K562 (cell line): Measurements from ENCODE around the gene CXCL16. TPM values are rescaled to one million over a fixed set of nuclear protein-coding genes. Genes with fewer than 3 reads are reported as not detected.

Experiments used
- ARNT ChIP-seq, 2 experiments: fragments of 450-650 bp; IDR thresholded peaks; 2 replicates each; pipeline ENCODE4 v1.6.1; 2016; ENCODE audit warnings: mild to moderate bottlenecking in 1 of 2
- CCAR2 ChIP-seq: fragments of 200-400 bp; formaldehyde crosslinking; IDR thresholded peaks from 2 replicates; pipeline ENCODE4 v1.6.1; 2017; ENCODE audit warnings: mild to moderate bottlenecking, low read depth, low read length
- HDAC1 ChIP-seq, 2 experiments: fragments of 450-650 bp; IDR thresholded peaks; 2 replicates each; pipeline ENCODE4 v1.6.1; 2016 to 2017; ENCODE audit warnings: inconsistent platforms in 1 of 2, mild to moderate bottlenecking in 1 of 2, moderate library complexity in 1 of 2
- HDAC3 ChIP-seq: fragments of 450-650 bp; IDR thresholded peaks from 2 replicates; pipeline ENCODE4 v1.6.1; 2018; ENCODE audit warnings: borderline replicate concordance, mild to moderate bottlenecking, moderate library complexity; ENCODE audit not compliant: partially characterized antibody
- HNRNPL ChIP-seq: fragments of 200-400 bp; formaldehyde crosslinking; IDR thresholded peaks from 2 replicates; pipeline ENCODE4 v1.6.1; 2017; ENCODE audit warnings: low read depth, mild to moderate bottlenecking, low read length
- L3MBTL2 ChIP-seq: fragments of 450-650 bp; IDR thresholded peaks from 2 replicates; pipeline ENCODE4 v1.6.1; 2016; ENCODE audit warnings: mild to moderate bottlenecking, moderate library complexity
- NEUROD1 ChIP-seq: fragments of 150-350 bp; IDR thresholded peaks from 2 replicates; pipeline ENCODE4 v1.6.1; 2014; ENCODE audit warnings: borderline replicate concordance, low read length, low read depth; ENCODE audit not compliant: partially characterized antibody
- polyA plus RNA-seq, 8 experiments: library from polyadenylated mRNA; depleted of rRNA in 4 of 8; stranded (reverse) in 5 of 8; unstranded in 3 of 8; fragments of >200 nt; fragmentation: Nextera tagmentation in 2 of 8; fragmentation: Illumina TruSeq in 1 of 8; extraction: Ambion mirVana in 2 of 8; extraction: Trizol in 1 of 8; gene quantifications; 2 replicates each; pipeline versions ENCODE4 v1.2.1 to v1.2.3, GENCODE V29; 2011 to 2014; ENCODE audit warnings: inconsistent platforms in 1 of 8, missing spikeins in 1 of 8
- total RNA-seq, 7 experiments: library from RNA; depleted of rRNA in 6 of 7; stranded (reverse); fragments of >200 nt in 6 of 7; fragmentation: Illumina TruSeq in 2 of 7; extraction: Trizol in 2 of 7; gene quantifications; 2 replicates each; pipeline versions ENCODE4 v1.2.1 to v1.2.3, GENCODE V29; 2011 to 2021; ENCODE audit warnings: low replicate concordance in 1 of 7
- TF ChIP-seq, protein P1 (sequence below), 2 experiments: fragments of 450-650 bp; formaldehyde crosslinking in 1 of 2; IDR thresholded peaks; 2 replicates each; pipeline versions ENCODE4 v1.4.0 to v1.6.1; 2014 to 2020; ENCODE audit warnings: mild to moderate bottlenecking in 2 of 2, borderline replicate concordance in 1 of 2, low read depth in 1 of 2
- TF ChIP-seq, protein P2 (sequence below): fragments of 450-650 bp; IDR thresholded peaks from 2 replicates; pipeline ENCODE4 v1.6.1; 2016; ENCODE audit warnings: borderline replicate concordance
- TF ChIP-seq, protein P3 (sequence below): sonication (generic); formaldehyde crosslinking; IDR thresholded peaks from 2 replicates; pipeline ENCODE4 v1.8.1; 2023; ENCODE audit warnings: mild to moderate bottlenecking, missing genetic modification reagents
- TF ChIP-seq, protein P4 (sequence below): sonication (generic); formaldehyde crosslinking; IDR thresholded peaks from 2 replicates; pipeline ENCODE4 v1.9.0; 2022; ENCODE audit warnings: mild to moderate bottlenecking, missing genetic modification reagents

Gene CXCL16
- total and polyA plus RNA-seq, 9 of the 15 experiments (the other 6 are each of a cell fraction or from before 2014, with no cell fraction given), result 0.05 to 0.68 (median 0.22) TPM; not detected in 2

DNA sequence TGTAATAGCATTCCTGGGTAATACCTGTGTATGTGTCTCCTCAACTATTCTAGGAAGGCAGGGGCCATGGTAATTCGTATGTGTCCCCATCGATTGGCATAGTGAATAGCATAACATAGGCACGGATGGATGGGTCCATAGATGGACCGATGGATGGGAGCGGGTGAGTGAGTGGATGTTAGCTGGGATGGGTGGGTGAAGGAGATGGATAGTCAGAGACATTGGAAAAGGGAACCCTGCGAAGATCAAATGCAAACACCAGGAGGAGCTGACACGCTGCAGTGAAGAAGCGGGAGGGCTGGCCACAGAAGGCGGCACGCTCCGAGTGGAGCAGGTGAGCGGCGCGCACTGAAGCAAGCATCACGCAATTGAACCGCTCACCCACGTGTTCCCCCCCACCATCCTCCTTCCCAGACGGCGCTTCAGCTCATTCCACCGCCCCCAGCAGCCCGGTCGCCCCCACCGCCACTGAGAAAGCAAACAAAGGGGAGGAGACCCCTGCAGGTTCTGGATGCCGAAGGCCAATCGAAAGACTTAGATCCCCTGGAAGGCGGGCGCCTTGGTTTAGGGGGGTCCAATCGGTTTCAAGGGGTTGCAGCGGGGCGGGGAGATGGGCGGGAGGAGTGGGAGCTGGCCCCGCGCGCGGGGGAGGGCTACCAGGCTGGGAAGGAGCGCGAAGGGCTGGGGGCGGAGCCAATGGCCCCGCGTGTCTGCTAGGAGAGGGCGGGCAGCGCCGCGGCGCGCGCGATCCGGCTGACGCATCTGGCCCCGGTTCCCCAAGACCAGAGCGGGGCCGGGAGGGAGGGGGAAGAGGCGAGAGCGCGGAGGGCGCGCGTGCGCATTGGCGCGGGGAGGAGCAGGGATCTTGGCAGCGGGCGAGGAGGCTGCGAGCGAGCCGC is 29.7 kb downstream of the CXCL16 start, which contains the start of gene ARRB2 (continued):
- TF ChIP-seq, protein P1, sequence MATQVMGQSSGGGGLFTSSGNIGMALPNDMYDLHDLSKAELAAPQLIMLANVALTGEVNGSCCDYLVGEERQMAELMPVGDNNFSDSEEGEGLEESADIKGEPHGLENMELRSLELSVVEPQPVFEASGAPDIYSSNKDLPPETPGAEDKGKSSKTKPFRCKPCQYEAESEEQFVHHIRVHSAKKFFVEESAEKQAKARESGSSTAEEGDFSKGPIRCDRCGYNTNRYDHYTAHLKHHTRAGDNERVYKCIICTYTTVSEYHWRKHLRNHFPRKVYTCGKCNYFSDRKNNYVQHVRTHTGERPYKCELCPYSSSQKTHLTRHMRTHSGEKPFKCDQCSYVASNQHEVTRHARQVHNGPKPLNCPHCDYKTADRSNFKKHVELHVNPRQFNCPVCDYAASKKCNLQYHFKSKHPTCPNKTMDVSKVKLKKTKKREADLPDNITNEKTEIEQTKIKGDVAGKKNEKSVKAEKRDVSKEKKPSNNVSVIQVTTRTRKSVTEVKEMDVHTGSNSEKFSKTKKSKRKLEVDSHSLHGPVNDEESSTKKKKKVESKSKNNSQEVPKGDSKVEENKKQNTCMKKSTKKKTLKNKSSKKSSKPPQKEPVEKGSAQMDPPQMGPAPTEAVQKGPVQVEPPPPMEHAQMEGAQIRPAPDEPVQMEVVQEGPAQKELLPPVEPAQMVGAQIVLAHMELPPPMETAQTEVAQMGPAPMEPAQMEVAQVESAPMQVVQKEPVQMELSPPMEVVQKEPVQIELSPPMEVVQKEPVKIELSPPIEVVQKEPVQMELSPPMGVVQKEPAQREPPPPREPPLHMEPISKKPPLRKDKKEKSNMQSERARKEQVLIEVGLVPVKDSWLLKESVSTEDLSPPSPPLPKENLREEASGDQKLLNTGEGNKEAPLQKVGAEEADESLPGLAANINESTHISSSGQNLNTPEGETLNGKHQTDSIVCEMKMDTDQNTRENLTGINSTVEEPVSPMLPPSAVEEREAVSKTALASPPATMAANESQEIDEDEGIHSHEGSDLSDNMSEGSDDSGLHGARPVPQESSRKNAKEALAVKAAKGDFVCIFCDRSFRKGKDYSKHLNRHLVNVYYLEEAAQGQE (IDR thresholded peaks at IDR 0.05; ENCODE audit: borderline replicate concordance), result peak; percentile 86
- TF ChIP-seq, protein P1 (CRISPR knock-in tag; IDR thresholded peaks at IDR 0.05; ENCODE audit: low read depth), result no peak
- TF ChIP-seq CCAR2 (no peak), HNRNPL (0 out of 2 replicates have a peak, but pooled peaks have one; percentile 26), NEUROD1 (no peak), L3MBTL2 (peak; percentile 87), HDAC1 (IDR thresholded peaks at IDR 0.05) (peak in 1 of 2 experiments; percentile 67; a peak in 2 of 4 replicates), HDAC3 (no peak), ARNT (IDR thresholded peaks at IDR 0.05) (peak in 1 of 2 experiments; percentile 73; a peak in 2 of 4 replicates)
- TF ChIP-seq, protein P2, sequence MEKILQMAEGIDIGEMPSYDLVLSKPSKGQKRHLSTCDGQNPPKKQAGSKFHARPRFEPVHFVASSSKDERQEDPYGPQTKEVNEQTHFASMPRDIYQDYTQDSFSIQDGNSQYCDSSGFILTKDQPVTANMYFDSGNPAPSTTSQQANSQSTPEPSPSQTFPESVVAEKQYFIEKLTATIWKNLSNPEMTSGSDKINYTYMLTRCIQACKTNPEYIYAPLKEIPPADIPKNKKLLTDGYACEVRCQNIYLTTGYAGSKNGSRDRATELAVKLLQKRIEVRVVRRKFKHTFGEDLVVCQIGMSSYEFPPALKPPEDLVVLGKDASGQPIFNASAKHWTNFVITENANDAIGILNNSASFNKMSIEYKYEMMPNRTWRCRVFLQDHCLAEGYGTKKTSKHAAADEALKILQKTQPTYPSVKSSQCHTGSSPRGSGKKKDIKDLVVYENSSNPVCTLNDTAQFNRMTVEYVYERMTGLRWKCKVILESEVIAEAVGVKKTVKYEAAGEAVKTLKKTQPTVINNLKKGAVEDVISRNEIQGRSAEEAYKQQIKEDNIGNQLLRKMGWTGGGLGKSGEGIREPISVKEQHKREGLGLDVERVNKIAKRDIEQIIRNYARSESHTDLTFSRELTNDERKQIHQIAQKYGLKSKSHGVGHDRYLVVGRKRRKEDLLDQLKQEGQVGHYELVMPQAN, result peak; percentile 33; the same call in 1 of the 2 replicates
- TF ChIP-seq, protein P3, sequence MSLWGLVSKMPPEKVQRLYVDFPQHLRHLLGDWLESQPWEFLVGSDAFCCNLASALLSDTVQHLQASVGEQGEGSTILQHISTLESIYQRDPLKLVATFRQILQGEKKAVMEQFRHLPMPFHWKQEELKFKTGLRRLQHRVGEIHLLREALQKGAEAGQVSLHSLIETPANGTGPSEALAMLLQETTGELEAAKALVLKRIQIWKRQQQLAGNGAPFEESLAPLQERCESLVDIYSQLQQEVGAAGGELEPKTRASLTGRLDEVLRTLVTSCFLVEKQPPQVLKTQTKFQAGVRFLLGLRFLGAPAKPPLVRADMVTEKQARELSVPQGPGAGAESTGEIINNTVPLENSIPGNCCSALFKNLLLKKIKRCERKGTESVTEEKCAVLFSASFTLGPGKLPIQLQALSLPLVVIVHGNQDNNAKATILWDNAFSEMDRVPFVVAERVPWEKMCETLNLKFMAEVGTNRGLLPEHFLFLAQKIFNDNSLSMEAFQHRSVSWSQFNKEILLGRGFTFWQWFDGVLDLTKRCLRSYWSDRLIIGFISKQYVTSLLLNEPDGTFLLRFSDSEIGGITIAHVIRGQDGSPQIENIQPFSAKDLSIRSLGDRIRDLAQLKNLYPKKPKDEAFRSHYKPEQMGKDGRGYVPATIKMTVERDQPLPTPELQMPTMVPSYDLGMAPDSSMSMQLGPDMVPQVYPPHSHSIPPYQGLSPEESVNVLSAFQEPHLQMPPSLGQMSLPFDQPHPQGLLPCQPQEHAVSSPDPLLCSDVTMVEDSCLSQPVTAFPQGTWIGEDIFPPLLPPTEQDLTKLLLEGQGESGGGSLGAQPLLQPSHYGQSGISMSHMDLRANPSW, result no peak
- TF ChIP-seq, protein P4, sequence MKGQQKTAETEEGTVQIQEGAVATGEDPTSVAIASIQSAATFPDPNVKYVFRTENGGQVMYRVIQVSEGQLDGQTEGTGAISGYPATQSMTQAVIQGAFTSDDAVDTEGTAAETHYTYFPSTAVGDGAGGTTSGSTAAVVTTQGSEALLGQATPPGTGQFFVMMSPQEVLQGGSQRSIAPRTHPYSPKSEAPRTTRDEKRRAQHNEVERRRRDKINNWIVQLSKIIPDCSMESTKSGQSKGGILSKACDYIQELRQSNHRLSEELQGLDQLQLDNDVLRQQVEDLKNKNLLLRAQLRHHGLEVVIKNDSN, result peak; percentile 70
